ENCODE data around the gene PDE10A.

The PDE10A gene

GRCh38 chr6:165664559-165665383, 1.7 kb upstream of the PDE10A start:
- peaks cover 76% of the 10 kb centered on the region for H3K27me3 ChIP-seq (ENCODE audit: insufficient read depth, poor library complexity, severe bottlenecking)
- H3K9me3 ChIP-seq (ENCODE audit: severe bottlenecking) = no peaks in the 10 kb centered on the region
- no peak overlapping the region for H3K27ac ChIP-seq (ENCODE audit: poor library complexity, severe bottlenecking)
- H3K4me3 ChIP-seq (ENCODE audit: severe bottlenecking) = no peak overlapping the region
- H3K36me3 ChIP-seq (ENCODE audit: low read depth) = no peaks in the 10 kb centered on the region
- no peaks in the 10 kb centered on the region for H3K4me1 ChIP-seq (ENCODE audit: insufficient read depth, poor library complexity, severe bottlenecking)
- DNase-seq (ENCODE audit: low spot score) (no peak), ATAC-seq (ENCODE audit: low read depth) (no peak)
- TF ChIP-seq, protein P1, sequence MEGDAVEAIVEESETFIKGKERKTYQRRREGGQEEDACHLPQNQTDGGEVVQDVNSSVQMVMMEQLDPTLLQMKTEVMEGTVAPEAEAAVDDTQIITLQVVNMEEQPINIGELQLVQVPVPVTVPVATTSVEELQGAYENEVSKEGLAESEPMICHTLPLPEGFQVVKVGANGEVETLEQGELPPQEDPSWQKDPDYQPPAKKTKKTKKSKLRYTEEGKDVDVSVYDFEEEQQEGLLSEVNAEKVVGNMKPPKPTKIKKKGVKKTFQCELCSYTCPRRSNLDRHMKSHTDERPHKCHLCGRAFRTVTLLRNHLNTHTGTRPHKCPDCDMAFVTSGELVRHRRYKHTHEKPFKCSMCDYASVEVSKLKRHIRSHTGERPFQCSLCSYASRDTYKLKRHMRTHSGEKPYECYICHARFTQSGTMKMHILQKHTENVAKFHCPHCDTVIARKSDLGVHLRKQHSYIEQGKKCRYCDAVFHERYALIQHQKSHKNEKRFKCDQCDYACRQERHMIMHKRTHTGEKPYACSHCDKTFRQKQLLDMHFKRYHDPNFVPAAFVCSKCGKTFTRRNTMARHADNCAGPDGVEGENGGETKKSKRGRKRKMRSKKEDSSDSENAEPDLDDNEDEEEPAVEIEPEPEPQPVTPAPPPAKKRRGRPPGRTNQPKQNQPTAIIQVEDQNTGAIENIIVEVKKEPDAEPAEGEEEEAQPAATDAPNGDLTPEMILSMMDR (IDR thresholded peaks at IDR 0.05; ENCODE audit: poor library complexity, severe bottlenecking) = no peak

GRCh38 chr6:165663736-165664558, 906 bp upstream of the PDE10A start:
- no peak for DNase-seq (ENCODE audit: low spot score)
- Histone ChIP-seq H3K4me1 (ENCODE audit: insufficient read depth, poor library complexity, severe bottlenecking) (no peaks in the 10 kb centered on the region), H3K27ac (ENCODE audit: poor library complexity, severe bottlenecking) (no peak overlapping the region), H3K9me3 (ENCODE audit: severe bottlenecking) (no peaks in the 10 kb centered on the region), H3K27me3 (ENCODE audit: insufficient read depth, poor library complexity, severe bottlenecking) (peaks cover 84% of the 10 kb centered on the region), H3K4me3 (ENCODE audit: severe bottlenecking) (no peak overlapping the region), H3K36me3 (ENCODE audit: low read depth) (no peaks in the 10 kb centered on the region)
- peak; percentile 31; the same call in 2 of the 3 replicates for ATAC-seq (ENCODE audit: low read depth)
- TF ChIP-seq, protein P1 (IDR thresholded peaks at IDR 0.05; ENCODE audit: poor library complexity, severe bottlenecking) = no peak

- ATAC-seq (ENCODE audit: low read depth) = peak; percentile 37
- TF ChIP-seq, protein P1 (IDR thresholded peaks at IDR 0.05; ENCODE audit: poor library complexity, severe bottlenecking) = no peak
- H3K27ac ChIP-seq (ENCODE audit: poor library complexity, severe bottlenecking) = no peak overlapping the region
- H3K27me3 ChIP-seq (ENCODE audit: insufficient read depth, poor library complexity, severe bottlenecking) = peaks cover 89% of the 10 kb centered on the region
- no peak overlapping the region for H3K4me3 ChIP-seq (ENCODE audit: severe bottlenecking)
- H3K4me1 ChIP-seq (ENCODE audit: insufficient read depth, poor library complexity, severe bottlenecking) = no peaks in the 10 kb centered on the region
- H3K36me3 ChIP-seq (ENCODE audit: low read depth) = no peaks in the 10 kb centered on the region
- no peaks in the 10 kb centered on the region for H3K9me3 ChIP-seq (ENCODE audit: severe bottlenecking)
- no peak for DNase-seq (ENCODE audit: low spot score)
Observed at GRCh38 chr6:165663377-165663735, 315 bp upstream of the PDE10A start.

DNA sequence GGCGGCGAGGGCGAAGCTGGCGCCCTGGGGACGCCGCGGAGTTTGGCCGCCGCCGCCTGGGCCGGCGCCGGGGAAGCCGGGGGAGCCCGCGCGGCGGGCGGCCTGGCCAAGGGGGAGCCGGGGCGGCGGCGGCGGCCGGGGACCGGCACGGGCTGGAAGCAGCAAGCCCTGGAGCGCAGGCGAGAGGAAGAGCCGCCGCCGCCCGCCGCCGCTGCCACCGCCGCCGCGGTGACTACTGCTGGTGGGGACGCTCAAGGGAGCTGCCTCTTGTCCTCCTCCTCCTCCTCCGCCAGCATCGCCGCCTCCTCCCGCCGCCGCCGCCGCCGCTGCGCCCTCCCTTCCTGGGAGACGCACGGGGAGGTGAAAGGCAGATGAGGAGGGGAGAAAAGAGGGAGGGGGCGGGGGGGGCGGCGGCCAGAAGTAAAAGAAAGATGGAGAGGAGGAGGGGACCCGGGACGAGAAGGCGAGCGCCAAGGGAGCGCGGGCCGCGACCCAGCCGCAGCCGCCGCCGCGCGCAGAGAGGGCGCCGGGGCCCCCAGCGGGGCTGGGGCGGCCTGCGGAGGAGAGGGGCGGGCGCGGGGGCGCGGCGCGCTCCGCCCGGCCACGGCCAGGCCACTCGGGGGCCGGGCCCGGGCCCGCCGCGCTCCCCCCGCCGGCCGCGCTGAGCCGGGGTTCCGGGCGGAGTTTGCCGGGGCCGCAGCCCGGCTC, 846 bp downstream of the PDE10A start:
- Histone ChIP-seq H3K4me1 (ENCODE audit: insufficient read depth, poor library complexity, severe bottlenecking) (no peaks in the 10 kb centered on the region), H3K9me3 (ENCODE audit: severe bottlenecking) (no peaks in the 10 kb centered on the region), H3K36me3 (ENCODE audit: low read depth) (no peaks in the 10 kb centered on the region), H3K27ac (ENCODE audit: poor library complexity, severe bottlenecking) (no peak overlapping the region), H3K27me3 (ENCODE audit: insufficient read depth, poor library complexity, severe bottlenecking) (peaks cover 92% of the 10 kb centered on the region), H3K4me3 (ENCODE audit: severe bottlenecking) (peak overlapping the region; percentile 25)
- DNase-seq (ENCODE audit: low spot score) (no peak), ATAC-seq (ENCODE audit: low read depth) (no peak)
- TF ChIP-seq, protein P1 (IDR thresholded peaks at IDR 0.05; ENCODE audit: poor library complexity, severe bottlenecking) = no peak
